Measurements from ENCODE around the gene TSPAN6. TPM values are rescaled to one million over a fixed set of nuclear protein-coding genes. Genes with fewer than 3 reads are reported as not detected.
A peak's percentile ranks its signal among the peaks of the same experiment; 100 is the strongest.

The TSPAN6 gene
- total RNA-seq, 3 donors from 2014 or later = 30.9 to 49.5 (median 40.6) TPM

DNA sequence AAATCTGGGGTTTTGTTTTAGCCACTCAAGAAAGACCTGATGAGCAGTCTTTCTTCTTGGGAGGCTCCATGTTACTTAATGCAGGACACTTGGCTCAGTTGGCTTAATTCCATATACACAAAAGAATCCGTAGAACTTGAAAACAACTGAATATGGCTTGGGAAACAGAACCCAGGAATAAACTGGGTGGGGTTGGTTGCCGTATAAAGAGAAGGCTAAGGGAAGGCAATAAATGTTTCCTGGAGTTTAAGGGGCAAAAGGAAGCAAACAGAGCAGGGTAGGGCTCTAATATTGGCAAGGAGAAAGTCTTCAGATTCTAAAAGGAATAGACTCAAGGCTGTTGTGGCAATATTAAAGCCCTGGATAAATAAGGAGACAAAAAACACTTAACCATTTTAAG is 43.5 kb downstream of the TSPAN6 start:
- intact Hi-C loops (cut with DNase I; ENCODE audit: low total_unique reads) = no loop called here
- no peaks in the 10 kb centered on the region for H3K4me1 ChIP-seq
- no peak overlapping the region for H3K4me3 ChIP-seq
- no peaks in the 10 kb centered on the region for H3K9me3 ChIP-seq
- H3K27ac ChIP-seq = peak overlapping the region in 1 of 2 donors; percentile 16
- no peak for DNase-seq (ENCODE audit: low spot score in 2 of 2)
- H3K27me3 ChIP-seq = peaks cover 0 to 71% of the 10 kb centered on the region in 2 donors
- TF ChIP-seq POLR2A (IDR thresholded peaks at IDR 0.05) = no peak
- TF ChIP-seq, protein P1, sequence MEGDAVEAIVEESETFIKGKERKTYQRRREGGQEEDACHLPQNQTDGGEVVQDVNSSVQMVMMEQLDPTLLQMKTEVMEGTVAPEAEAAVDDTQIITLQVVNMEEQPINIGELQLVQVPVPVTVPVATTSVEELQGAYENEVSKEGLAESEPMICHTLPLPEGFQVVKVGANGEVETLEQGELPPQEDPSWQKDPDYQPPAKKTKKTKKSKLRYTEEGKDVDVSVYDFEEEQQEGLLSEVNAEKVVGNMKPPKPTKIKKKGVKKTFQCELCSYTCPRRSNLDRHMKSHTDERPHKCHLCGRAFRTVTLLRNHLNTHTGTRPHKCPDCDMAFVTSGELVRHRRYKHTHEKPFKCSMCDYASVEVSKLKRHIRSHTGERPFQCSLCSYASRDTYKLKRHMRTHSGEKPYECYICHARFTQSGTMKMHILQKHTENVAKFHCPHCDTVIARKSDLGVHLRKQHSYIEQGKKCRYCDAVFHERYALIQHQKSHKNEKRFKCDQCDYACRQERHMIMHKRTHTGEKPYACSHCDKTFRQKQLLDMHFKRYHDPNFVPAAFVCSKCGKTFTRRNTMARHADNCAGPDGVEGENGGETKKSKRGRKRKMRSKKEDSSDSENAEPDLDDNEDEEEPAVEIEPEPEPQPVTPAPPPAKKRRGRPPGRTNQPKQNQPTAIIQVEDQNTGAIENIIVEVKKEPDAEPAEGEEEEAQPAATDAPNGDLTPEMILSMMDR (IDR thresholded peaks at IDR 0.05) = no peak
- TF ChIP-seq POLR2AphosphoS5 (IDR thresholded peaks at IDR 0.05) = no peak
- no peaks in the 10 kb centered on the region for H3K36me3 ChIP-seq

DNA sequence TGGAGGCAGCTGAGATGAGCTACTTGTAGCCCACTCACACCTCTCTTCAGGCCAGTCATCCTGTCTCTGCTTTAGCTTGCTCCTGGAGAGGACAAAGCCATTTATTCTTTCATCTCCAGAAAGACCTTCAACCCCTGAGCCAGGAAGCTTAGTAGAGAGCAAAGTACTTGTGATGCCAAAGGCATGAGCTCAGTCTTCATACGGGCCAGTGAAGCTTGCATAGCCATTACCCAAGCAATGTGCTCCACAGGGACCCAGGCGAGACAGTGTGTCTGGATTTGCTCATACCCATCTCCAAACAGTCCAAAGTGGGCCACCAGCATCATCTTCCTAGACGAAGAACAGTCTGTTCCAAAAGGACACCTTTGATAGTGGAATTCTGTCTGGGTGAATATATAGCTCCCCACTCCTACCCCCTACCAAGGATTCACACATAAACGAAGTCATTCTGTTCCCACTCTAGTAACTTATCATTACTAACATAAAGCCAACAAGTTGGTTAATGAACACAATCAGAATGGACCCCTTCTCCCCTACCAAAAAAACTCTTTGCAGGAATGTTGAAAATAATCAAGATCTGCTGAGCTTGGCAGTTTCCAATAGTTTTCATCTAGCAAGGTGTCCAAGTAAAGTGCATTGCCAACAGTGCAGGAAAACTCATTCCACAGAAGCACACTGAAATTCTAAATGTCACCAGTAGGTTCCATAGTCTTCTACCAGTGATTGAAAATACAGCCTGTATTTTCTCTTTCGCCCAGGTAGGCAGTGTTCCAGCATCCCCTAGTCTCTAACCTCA is 45.2 kb downstream of the TSPAN6 start:
- no peaks in the 10 kb centered on the region for H3K4me1 ChIP-seq
- TF ChIP-seq, protein P1 (IDR thresholded peaks at IDR 0.05) = no peak
- no peak for TF ChIP-seq POLR2A (IDR thresholded peaks at IDR 0.05)
- TF ChIP-seq POLR2AphosphoS5 (IDR thresholded peaks at IDR 0.05) = no peak
- intact Hi-C loops (cut with DNase I; ENCODE audit: low total_unique reads) = no loop called here
- no peaks in the 10 kb centered on the region for H3K9me3 ChIP-seq
- no peaks in the 10 kb centered on the region for H3K36me3 ChIP-seq
- H3K27me3 ChIP-seq = peaks cover 0 to 82% of the 10 kb centered on the region in 2 donors
- H3K4me3 ChIP-seq = no peak overlapping the region
- no peak for DNase-seq (ENCODE audit: low spot score in 2 of 2)
- H3K27ac ChIP-seq = no peak overlapping the region

DNA sequence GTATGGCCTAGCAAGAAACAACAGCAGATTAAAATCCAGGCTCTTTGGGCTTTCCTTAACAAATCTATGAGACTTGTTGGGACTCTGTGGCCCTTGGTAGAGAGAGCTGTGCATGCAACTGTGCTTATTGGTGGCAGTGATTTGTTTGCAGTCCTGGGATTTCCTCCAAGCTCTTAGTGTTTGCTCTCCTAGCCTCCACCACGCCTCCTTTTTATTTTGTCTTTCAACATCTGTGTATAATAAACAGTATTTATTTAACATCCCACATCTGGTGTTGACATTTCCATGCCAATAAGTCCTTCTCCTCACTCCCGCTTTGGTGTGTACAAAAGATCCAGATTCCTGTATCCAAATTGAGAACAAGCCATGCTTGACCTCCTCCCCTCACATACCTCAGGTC is 48.7 kb downstream of the TSPAN6 start:
- H3K27me3 ChIP-seq = peaks cover 0 to 73% of the 10 kb centered on the region in 2 donors
- no peak overlapping the region for H3K27ac ChIP-seq
- H3K9me3 ChIP-seq = no peaks in the 10 kb centered on the region
- H3K4me1 ChIP-seq = no peaks in the 10 kb centered on the region
- TF ChIP-seq POLR2AphosphoS5 (IDR thresholded peaks at IDR 0.05) (no peak), POLR2A (IDR thresholded peaks at IDR 0.05) (no peak)
- TF ChIP-seq, protein P1 (IDR thresholded peaks at IDR 0.05) = no peak
- no peak for DNase-seq (ENCODE audit: low spot score in 2 of 2)
- no peak overlapping the region for H3K4me3 ChIP-seq
- H3K36me3 ChIP-seq = no peaks in the 10 kb centered on the region
- intact Hi-C loops (cut with DNase I; ENCODE audit: low total_unique reads) = loop anchor here (5.0 kb wide), 1 partner anchor 511 kb away; no protein-coding TSS in a partner anchor

DNA sequence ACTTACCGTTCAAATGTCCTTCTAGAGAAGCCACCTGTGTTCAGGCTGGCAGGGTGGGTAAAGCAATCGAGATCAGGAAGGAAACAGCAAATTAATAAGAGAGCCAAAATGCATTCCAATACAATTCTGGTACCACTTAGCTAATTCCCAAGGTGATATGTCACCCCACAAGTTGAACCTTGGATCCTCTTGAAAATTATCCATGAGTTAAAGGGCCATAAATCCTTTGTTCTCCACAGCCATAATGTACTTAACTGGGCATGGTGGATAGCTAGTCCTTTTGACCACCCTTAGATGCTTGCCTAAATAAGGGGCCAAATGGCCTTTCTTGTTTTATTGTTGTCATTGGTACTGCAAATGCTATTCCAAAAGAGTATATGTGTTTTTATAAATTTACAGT is 49.9 kb downstream of the TSPAN6 start:
- Histone ChIP-seq H3K27ac (no peak overlapping the region), H3K27me3 (peaks cover 0 to 79% of the 10 kb centered on the region in 2 donors), H3K36me3 (no peaks in the 10 kb centered on the region), H3K9me3 (no peaks in the 10 kb centered on the region), H3K4me3 (no peak overlapping the region), H3K4me1 (no peaks in the 10 kb centered on the region)
- TF ChIP-seq POLR2A (IDR thresholded peaks at IDR 0.05) = no peak
- TF ChIP-seq POLR2AphosphoS5 (IDR thresholded peaks at IDR 0.05) = no peak
- TF ChIP-seq, protein P1 (IDR thresholded peaks at IDR 0.05) = no peak
- intact Hi-C loops (cut with DNase I; ENCODE audit: low total_unique reads) = loop anchor here (5.0 kb wide), 1 partner anchor 509 kb away; no protein-coding TSS in a partner anchor
- no peak for DNase-seq (ENCODE audit: low spot score in 2 of 2)

DNA sequence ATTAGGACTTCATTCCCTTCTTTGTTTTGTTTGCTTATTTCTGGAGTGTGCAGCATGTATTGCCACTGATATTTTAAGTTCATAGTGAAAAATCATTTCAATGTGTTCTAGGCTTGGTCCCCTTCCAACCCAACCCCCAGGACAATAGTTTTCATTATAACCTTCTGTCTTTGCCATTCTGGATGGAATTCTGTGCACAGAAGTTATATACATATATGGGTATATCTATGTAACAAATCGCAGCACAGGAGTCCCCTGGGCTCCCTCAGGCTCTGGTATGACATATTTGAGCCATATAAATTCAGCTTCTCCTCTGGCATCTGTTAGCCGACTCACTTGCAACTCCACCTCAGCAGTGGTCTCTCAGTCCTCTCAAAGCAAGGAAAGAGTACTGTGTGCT is 52.0 kb downstream of the TSPAN6 start, which contains the start of gene TNMD:
Gene TNMD, plus strand, starts transcription at position 326 of the 400 bp plus-strand sequence. CDS start 83 bp downstream, outside the sequence.
- TF ChIP-seq POLR2A (IDR thresholded peaks at IDR 0.05) (no peak), POLR2AphosphoS5 (IDR thresholded peaks at IDR 0.05) (no peak)
- TF ChIP-seq, protein P1 (IDR thresholded peaks at IDR 0.05) = no peak
- intact Hi-C loops (cut with DNase I; ENCODE audit: low total_unique reads) = loop anchor here (5.0 kb wide), 1 partner anchor 507 kb away; no protein-coding TSS in a partner anchor

More for the DNA sequence above, 52.0 kb downstream of the TSPAN6 start, which contains the start of gene TNMD:
- no peaks in the 10 kb centered on the region for H3K4me1 ChIP-seq
- H3K4me3 ChIP-seq = no peak within 1 kb of the TSS
- H3K36me3 ChIP-seq = no peaks in the 10 kb centered on the region
- no peak within 1 kb of the TSS for H3K27ac ChIP-seq
- H3K27me3 ChIP-seq = peaks cover 0 to 71% of the 10 kb centered on the region in 2 donors
- no peaks in the 10 kb centered on the region for H3K9me3 ChIP-seq
- DNase-seq (ENCODE audit: low spot score in 2 of 2) = no peak
